Measurements from ENCODE around the gene JADE2.

- TF ChIP-seq, protein P1, sequence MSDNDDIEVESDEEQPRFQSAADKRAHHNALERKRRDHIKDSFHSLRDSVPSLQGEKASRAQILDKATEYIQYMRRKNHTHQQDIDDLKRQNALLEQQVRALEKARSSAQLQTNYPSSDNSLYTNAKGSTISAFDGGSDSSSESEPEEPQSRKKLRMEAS (IDR thresholded peaks at IDR 0.05) = no peak
- TF ChIP-seq, protein P2, sequence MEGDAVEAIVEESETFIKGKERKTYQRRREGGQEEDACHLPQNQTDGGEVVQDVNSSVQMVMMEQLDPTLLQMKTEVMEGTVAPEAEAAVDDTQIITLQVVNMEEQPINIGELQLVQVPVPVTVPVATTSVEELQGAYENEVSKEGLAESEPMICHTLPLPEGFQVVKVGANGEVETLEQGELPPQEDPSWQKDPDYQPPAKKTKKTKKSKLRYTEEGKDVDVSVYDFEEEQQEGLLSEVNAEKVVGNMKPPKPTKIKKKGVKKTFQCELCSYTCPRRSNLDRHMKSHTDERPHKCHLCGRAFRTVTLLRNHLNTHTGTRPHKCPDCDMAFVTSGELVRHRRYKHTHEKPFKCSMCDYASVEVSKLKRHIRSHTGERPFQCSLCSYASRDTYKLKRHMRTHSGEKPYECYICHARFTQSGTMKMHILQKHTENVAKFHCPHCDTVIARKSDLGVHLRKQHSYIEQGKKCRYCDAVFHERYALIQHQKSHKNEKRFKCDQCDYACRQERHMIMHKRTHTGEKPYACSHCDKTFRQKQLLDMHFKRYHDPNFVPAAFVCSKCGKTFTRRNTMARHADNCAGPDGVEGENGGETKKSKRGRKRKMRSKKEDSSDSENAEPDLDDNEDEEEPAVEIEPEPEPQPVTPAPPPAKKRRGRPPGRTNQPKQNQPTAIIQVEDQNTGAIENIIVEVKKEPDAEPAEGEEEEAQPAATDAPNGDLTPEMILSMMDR (IDR thresholded peaks at IDR 0.05 in 2 of 3, conservative IDR thresholded peaks at IDR 0.05 in 1 of 3; ENCODE audit: borderline replicate concordance in 1 of 3, insufficient read depth in 1 of 3, low read depth in 2 of 3, low read length in 2 of 3) = peak in 2 of 3 experiments; percentile 67 to 85; a peak in 4 of 6 replicates
- no peak for TF ChIP-seq YY1 (IDR thresholded peaks at IDR 0.05; ENCODE audit: extremely low read depth, insufficient replicate concordance, low read depth, low read length)
- peak; percentile 65 for TF ChIP-seq POLR2AphosphoS5 (IDR thresholded peaks at IDR 0.05; ENCODE audit: low read depth, low read length)
- TF ChIP-seq EZH2 (IDR thresholded peaks at IDR 0.05) = no peak
- TF ChIP-seq, protein P3, sequence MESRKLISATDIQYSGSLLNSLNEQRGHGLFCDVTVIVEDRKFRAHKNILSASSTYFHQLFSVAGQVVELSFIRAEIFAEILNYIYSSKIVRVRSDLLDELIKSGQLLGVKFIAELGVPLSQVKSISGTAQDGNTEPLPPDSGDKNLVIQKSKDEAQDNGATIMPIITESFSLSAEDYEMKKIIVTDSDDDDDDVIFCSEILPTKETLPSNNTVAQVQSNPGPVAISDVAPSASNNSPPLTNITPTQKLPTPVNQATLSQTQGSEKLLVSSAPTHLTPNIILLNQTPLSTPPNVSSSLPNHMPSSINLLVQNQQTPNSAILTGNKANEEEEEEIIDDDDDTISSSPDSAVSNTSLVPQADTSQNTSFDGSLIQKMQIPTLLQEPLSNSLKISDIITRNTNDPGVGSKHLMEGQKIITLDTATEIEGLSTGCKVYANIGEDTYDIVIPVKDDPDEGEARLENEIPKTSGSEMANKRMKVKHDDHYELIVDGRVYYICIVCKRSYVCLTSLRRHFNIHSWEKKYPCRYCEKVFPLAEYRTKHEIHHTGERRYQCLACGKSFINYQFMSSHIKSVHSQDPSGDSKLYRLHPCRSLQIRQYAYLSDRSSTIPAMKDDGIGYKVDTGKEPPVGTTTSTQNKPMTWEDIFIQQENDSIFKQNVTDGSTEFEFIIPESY (IDR thresholded peaks at IDR 0.05; ENCODE audit: extremely low read depth, insufficient replicate concordance, low read length) = no peak
Observed at GRCh38 chr5:134527156-134527960, 1.9 kb downstream of the JADE2 start.
